SK-N-SH (cell line): ENCODE data around the gene GPATCH11. TPM values are rescaled to one million over a fixed set of nuclear protein-coding genes. Genes with fewer than 3 reads are reported as not detected.

Source experiments
- CTCF ChIA-PET: fragments of 300-600, 350-600 bp; formaldehyde crosslinking; extraction: SDS; loops from one replicate; lab custom pipeline; 2021; lab: Yijun Ruan, JAX
- POLR2A ChIA-PET: fragments of 350-600 bp; sonication (Branson Sonifier 250); formaldehyde crosslinking; extraction: SDS; loops from one replicate; lab custom pipeline; 2020; ENCODE audit warnings: antibody characterized with exemption, inconsistent platforms; lab: Yijun Ruan, JAX
- DNase-seq: peaks from one replicate; pipeline ENCODE4 v3.0.0; 2012
- H2AFZ ChIP-seq: fragments of 200-600 bp; sonication (generic); 2 replicates; pipeline ENCODE4 v1.8.1; 2016; ENCODE audit warnings: antibody characterized with exemption, mild to moderate bottlenecking, low read depth
- H3F3A ChIP-seq: fragments of 200-600 bp; sonication (generic); replicated peaks from 2 replicates; pipeline ENCODE3; 2016; ENCODE audit warnings: antibody characterized with exemption, mild to moderate bottlenecking; ENCODE audit not compliant: insufficient read depth
- H3K27ac ChIP-seq, 2 experiments: fragments of 200-500 bp in 1 of 2; fragments of 200-600 bp in 1 of 2; sonication (Bioruptor generic) in 1 of 2; sonication (generic), shearing (Covaris generic) in 1 of 2; 2 replicates each; pipeline versions ENCODE4 v1.5.1 to v1.6.1; 2014 to 2016; ENCODE audit warnings: low read depth in 2 of 2, inconsistent platforms in 1 of 2, low read length in 1 of 2, mild to moderate bottlenecking in 1 of 2, mixed read lengths in 1 of 2
- H3K27me3 ChIP-seq: fragments of 200-600 bp; sonication (generic), shearing (Covaris generic); 2 replicates; pipeline ENCODE4 v1.6.1; 2016; ENCODE audit warnings: mixed run types; ENCODE audit not compliant: insufficient read depth
- H3K36me3 ChIP-seq, 2 experiments: fragments of 200-500 bp in 1 of 2; fragments of 200-600 bp in 1 of 2; sonication (Bioruptor generic) in 1 of 2; sonication (generic) in 1 of 2; replicated peaks in 1 of 2; 2 replicates each; pipeline versions ENCODE3 to v1.5.1; 2014 to 2016; ENCODE audit warnings: low read length in 1 of 2, mild to moderate bottlenecking in 1 of 2; ENCODE audit not compliant: insufficient read depth in 2 of 2, control insufficient read depth in 1 of 2
- H3K4me1 ChIP-seq, 2 experiments: fragments of 200-500 bp in 1 of 2; fragments of 200-600 bp in 1 of 2; sonication (Bioruptor generic) in 1 of 2; sonication (generic), shearing (Covaris generic) in 1 of 2; 2 replicates each; pipeline versions ENCODE4 v1.5.1 to v1.6.1; 2014 to 2016; ENCODE audit warnings: low read depth in 1 of 2, low read length in 1 of 2, mixed run types in 1 of 2; ENCODE audit not compliant: insufficient read depth in 2 of 2, control insufficient read depth in 1 of 2
- H3K4me2 ChIP-seq: fragments of 200-600 bp; sonication (generic), shearing (Covaris generic); 2 replicates; pipeline ENCODE4 v1.6.1; 2017; ENCODE audit warnings: mixed run types
- H3K4me3 ChIP-seq, 2 experiments: fragments of 200-500 bp in 1 of 2; fragments of 200-600 bp in 1 of 2; sonication (Bioruptor generic) in 1 of 2; sonication (generic), shearing (Covaris generic) in 1 of 2; 2 replicates each; pipeline versions ENCODE4 v1.5.1 to v1.8.1; 2014 to 2016; ENCODE audit warnings: low read depth in 2 of 2, inconsistent platforms in 1 of 2, low read length in 1 of 2, mild to moderate bottlenecking in 1 of 2, mixed read lengths in 1 of 2, moderate library complexity in 1 of 2
- H3K79me2 ChIP-seq: fragments of 200-600 bp; sonication (generic); 2 replicates; pipeline ENCODE4 v1.8.1; 2017; ENCODE audit warnings: mild to moderate bottlenecking; ENCODE audit not compliant: insufficient read depth
- H3K9ac ChIP-seq: fragments of 200-600 bp; sonication (generic); 2 replicates; pipeline ENCODE4 v1.6.1; 2017; ENCODE audit warnings: mixed run types
- H3K9me2 ChIP-seq: fragments of 200-600 bp; sonication (generic); 2 replicates; pipeline ENCODE4 v1.6.1; 2017; ENCODE audit warnings: mixed run types
- H3K9me3 ChIP-seq: fragments of 200-600 bp; sonication (generic); 2 replicates; pipeline ENCODE4 v1.6.1; 2017; ENCODE audit warnings: mixed run types, mild to moderate bottlenecking, moderate library complexity
- H4K20me1 ChIP-seq: fragments of 200-600 bp; sonication (generic); 2 replicates; pipeline ENCODE4 v1.6.1; 2017; ENCODE audit warnings: mild to moderate bottlenecking, mixed run types; ENCODE audit not compliant: insufficient read depth
- CHD2 ChIP-seq: fragments of 150-350 bp; IDR thresholded peaks from 2 replicates; pipeline ENCODE4 v1.6.1; 2018; ENCODE audit warnings: low read length; ENCODE audit not compliant: partially characterized antibody
- ELF1 ChIP-seq: IDR thresholded peaks from 2 replicates; pipeline ENCODE4 v1.4.0; 2012
- EP300 ChIP-seq, 2 experiments: IDR thresholded peaks; 2 replicates each; pipeline versions ENCODE4 v1.4.0 to v1.6.1; 2012; ENCODE audit warnings: borderline replicate concordance in 1 of 2, low read depth in 1 of 2, low read length in 1 of 2
- EZH2phosphoT487 ChIP-seq: fragments of 200-600 bp; sonication (generic); IDR thresholded peaks from 2 replicates; pipeline ENCODE4 v1.6.1; 2017; ENCODE audit warnings: low read depth, mixed run types, mild to moderate bottlenecking, antibody characterized with exemption, moderate library complexity, borderline replicate concordance
- GABPA ChIP-seq: IDR thresholded peaks from 2 replicates; pipeline ENCODE4 v1.4.0; 2012; ENCODE audit warnings: low read depth, mild to moderate bottlenecking
- MEF2A ChIP-seq: IDR thresholded peaks from 2 replicates; pipeline ENCODE4 v1.4.0; 2012; ENCODE audit warnings: low read depth, borderline replicate concordance
- MXI1 ChIP-seq: IDR thresholded peaks from 2 replicates; pipeline ENCODE4 v1.6.1; 2012; ENCODE audit warnings: mild to moderate bottlenecking, low read depth, low read length, improper control_type of control experiment
- NFIC ChIP-seq: IDR thresholded peaks from 2 replicates; pipeline ENCODE4 v1.4.0; 2012; ENCODE audit warnings: borderline replicate concordance
- NRF1 ChIP-seq: IDR thresholded peaks from 2 replicates; pipeline ENCODE4 v1.6.1; 2012; ENCODE audit warnings: low read depth, mild to moderate bottlenecking, low read length
- REST ChIP-seq: IDR thresholded peaks from 2 replicates; pipeline ENCODE4 v1.6.1; 2012; ENCODE audit warnings: mild to moderate bottlenecking, low read depth, low read length, moderate library complexity
- RFX5 ChIP-seq: IDR thresholded peaks from 2 replicates; pipeline ENCODE4 v1.6.1; 2012; ENCODE audit warnings: mild to moderate bottlenecking, improper control_type of control experiment, low read length
- RXRA ChIP-seq: IDR thresholded peaks from 2 replicates; pipeline ENCODE4 v1.4.0; 2012; ENCODE audit warnings: low read depth, mild to moderate bottlenecking, borderline replicate concordance
- SIN3A ChIP-seq: IDR thresholded peaks from 2 replicates; pipeline ENCODE4 v1.6.1; 2012; ENCODE audit warnings: low read depth, mild to moderate bottlenecking, low read length, moderate library complexity, borderline replicate concordance
- TAF1 ChIP-seq: IDR thresholded peaks from 2 replicates; pipeline ENCODE4 v1.6.1; 2012; ENCODE audit warnings: low read depth, mild to moderate bottlenecking, low read length, moderate library complexity, borderline replicate concordance
- TEAD4 ChIP-seq: IDR thresholded peaks from 2 replicates; pipeline ENCODE4 v1.4.0; 2012; ENCODE audit warnings: mild to moderate bottlenecking, borderline replicate concordance; ENCODE audit not compliant: insufficient read depth
- USF2 ChIP-seq: fragments of 150-350 bp; IDR thresholded peaks from 2 replicates; pipeline ENCODE4 v1.6.1; 2017; ENCODE audit warnings: antibody characterized with exemption, low read length, low read depth, borderline replicate concordance
- WGBS: methylation state at CpG from one replicate; pipeline ENCODE4 v1.1.6; 2017; ENCODE audit warnings: low lambda C conversion rate; 5-methylcytosine and 5-hydroxymethylcytosine counted together
- polyA plus RNA-seq, 3 experiments: library from polyadenylated mRNA; depleted of rRNA; stranded (reverse); fragments of >200 nt; gene quantifications; 2 replicates each; pipeline ENCODE4 v1.2.3, GENCODE V29; 2012

The GPATCH11 gene
- polyA plus RNA-seq, 1 of the 3 experiments (the other 2 are of a cell fraction) = 2.9 TPM

GRCh38 chr2:37110306-37111212, 26.2 kb downstream of the GPATCH11 start:
- no peaks in the 10 kb centered on the region for H3K9me2 ChIP-seq
- peaks cover 73 to 75% of the 10 kb centered on the region in 2 experiments for H3K36me3 ChIP-seq
- H4K20me1 ChIP-seq = no peaks in the 10 kb centered on the region
- H2AFZ ChIP-seq = no peak overlapping the region
- H3K4me3 ChIP-seq = no peak overlapping the region
- no peak for DNase-seq
- H3F3A ChIP-seq = peaks cover 5% of the 10 kb centered on the region
- POLR2A ChIA-PET = no interaction called here
- no peaks in the 10 kb centered on the region for H3K79me2 ChIP-seq
- H3K27me3 ChIP-seq = no peaks in the 10 kb centered on the region
- no peak overlapping the region for H3K27ac ChIP-seq
- H3K4me1 ChIP-seq = no peaks in the 10 kb centered on the region
- TF ChIP-seq TEAD4 (no peak), RXRA (no peak), GABPA (no peak), EZH2phosphoT487 (no peak), MEF2A (no peak), TAF1 (no peak), NFIC (no peak), ELF1 (no peak), RFX5 (no peak), USF2 (no peak), EP300 (IDR thresholded peaks at IDR 0.05; ENCODE audit: borderline replicate concordance in 1 of 2, low read depth in 1 of 2, low read length in 1 of 2) (no peak), CHD2 (no peak), SIN3A (no peak), NRF1 (no peak), REST (no peak), MXI1 (no peak)
- TF ChIP-seq, all 33 proteins: peak for 0
- CTCF ChIA-PET = interaction anchor here (0.8 kb wide), 1 partner anchor 699 kb away, joined by 3 read pairs; no protein-coding TSS in a partner anchor
- H3K9me3 ChIP-seq = no peaks in the 10 kb centered on the region
- H3K9ac ChIP-seq = no peak overlapping the region
- no peak overlapping the region for H3K4me2 ChIP-seq
- 98% methylated on average over 4 of the region's 4 CpGs for WGBS
